Measurements from ENCODE around the gene ABHD17B.

DNA sequence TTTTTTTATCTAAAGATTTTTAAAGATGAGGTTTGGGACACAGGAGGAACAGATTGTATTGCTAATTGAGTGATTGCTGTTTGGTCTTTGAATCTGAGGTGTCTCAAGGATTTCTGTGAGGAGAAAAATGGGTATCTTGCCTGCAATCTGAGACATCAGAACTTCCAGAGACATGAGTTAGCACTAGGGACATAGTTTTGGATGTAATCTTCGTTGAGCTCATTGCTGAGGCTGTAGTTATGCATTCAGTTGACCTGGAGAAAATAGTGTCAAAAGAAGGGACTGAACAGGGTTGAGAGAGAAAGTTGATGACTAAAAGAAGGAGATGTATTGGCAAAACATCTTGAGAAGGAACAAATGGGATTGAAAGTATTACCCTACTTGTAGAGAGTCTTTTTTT is 25.1 kb upstream of the ABHD17B start:
- TF ChIP-seq, protein P1, sequence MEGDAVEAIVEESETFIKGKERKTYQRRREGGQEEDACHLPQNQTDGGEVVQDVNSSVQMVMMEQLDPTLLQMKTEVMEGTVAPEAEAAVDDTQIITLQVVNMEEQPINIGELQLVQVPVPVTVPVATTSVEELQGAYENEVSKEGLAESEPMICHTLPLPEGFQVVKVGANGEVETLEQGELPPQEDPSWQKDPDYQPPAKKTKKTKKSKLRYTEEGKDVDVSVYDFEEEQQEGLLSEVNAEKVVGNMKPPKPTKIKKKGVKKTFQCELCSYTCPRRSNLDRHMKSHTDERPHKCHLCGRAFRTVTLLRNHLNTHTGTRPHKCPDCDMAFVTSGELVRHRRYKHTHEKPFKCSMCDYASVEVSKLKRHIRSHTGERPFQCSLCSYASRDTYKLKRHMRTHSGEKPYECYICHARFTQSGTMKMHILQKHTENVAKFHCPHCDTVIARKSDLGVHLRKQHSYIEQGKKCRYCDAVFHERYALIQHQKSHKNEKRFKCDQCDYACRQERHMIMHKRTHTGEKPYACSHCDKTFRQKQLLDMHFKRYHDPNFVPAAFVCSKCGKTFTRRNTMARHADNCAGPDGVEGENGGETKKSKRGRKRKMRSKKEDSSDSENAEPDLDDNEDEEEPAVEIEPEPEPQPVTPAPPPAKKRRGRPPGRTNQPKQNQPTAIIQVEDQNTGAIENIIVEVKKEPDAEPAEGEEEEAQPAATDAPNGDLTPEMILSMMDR (IDR thresholded peaks at IDR 0.05; ENCODE audit: low read depth, low read length, missing input control): no peak
- TF ChIP-seq RAD21 (IDR thresholded peaks at IDR 0.05) (no peak), FOXA1 (IDR thresholded peaks at IDR 0.05) (no peak), YY1 (IDR thresholded peaks at IDR 0.05) (no peak), JUND (IDR thresholded peaks at IDR 0.05) (no peak), TAF1 (conservative IDR thresholded peaks at IDR 0.05) (no peak), EGR1 (IDR thresholded peaks at IDR 0.05; ENCODE audit: low read depth in 2 of 2) (no peak), GABPA (IDR thresholded peaks at IDR 0.05 in 1 of 2, conservative IDR thresholded peaks at IDR 0.05 in 1 of 2) (no peak), HNF4G (IDR thresholded peaks at IDR 0.05) (no peak), SP1 (IDR thresholded peaks at IDR 0.05) (no peak)
- TF ChIP-seq, protein P2, sequence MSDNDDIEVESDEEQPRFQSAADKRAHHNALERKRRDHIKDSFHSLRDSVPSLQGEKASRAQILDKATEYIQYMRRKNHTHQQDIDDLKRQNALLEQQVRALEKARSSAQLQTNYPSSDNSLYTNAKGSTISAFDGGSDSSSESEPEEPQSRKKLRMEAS (IDR thresholded peaks at IDR 0.05): no peak
- TF ChIP-seq, protein P3, sequence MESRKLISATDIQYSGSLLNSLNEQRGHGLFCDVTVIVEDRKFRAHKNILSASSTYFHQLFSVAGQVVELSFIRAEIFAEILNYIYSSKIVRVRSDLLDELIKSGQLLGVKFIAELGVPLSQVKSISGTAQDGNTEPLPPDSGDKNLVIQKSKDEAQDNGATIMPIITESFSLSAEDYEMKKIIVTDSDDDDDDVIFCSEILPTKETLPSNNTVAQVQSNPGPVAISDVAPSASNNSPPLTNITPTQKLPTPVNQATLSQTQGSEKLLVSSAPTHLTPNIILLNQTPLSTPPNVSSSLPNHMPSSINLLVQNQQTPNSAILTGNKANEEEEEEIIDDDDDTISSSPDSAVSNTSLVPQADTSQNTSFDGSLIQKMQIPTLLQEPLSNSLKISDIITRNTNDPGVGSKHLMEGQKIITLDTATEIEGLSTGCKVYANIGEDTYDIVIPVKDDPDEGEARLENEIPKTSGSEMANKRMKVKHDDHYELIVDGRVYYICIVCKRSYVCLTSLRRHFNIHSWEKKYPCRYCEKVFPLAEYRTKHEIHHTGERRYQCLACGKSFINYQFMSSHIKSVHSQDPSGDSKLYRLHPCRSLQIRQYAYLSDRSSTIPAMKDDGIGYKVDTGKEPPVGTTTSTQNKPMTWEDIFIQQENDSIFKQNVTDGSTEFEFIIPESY (IDR thresholded peaks at IDR 0.05): no peak
- TF ChIP-seq, protein P4, sequence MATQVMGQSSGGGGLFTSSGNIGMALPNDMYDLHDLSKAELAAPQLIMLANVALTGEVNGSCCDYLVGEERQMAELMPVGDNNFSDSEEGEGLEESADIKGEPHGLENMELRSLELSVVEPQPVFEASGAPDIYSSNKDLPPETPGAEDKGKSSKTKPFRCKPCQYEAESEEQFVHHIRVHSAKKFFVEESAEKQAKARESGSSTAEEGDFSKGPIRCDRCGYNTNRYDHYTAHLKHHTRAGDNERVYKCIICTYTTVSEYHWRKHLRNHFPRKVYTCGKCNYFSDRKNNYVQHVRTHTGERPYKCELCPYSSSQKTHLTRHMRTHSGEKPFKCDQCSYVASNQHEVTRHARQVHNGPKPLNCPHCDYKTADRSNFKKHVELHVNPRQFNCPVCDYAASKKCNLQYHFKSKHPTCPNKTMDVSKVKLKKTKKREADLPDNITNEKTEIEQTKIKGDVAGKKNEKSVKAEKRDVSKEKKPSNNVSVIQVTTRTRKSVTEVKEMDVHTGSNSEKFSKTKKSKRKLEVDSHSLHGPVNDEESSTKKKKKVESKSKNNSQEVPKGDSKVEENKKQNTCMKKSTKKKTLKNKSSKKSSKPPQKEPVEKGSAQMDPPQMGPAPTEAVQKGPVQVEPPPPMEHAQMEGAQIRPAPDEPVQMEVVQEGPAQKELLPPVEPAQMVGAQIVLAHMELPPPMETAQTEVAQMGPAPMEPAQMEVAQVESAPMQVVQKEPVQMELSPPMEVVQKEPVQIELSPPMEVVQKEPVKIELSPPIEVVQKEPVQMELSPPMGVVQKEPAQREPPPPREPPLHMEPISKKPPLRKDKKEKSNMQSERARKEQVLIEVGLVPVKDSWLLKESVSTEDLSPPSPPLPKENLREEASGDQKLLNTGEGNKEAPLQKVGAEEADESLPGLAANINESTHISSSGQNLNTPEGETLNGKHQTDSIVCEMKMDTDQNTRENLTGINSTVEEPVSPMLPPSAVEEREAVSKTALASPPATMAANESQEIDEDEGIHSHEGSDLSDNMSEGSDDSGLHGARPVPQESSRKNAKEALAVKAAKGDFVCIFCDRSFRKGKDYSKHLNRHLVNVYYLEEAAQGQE (IDR thresholded peaks at IDR 0.05): no peak
- TF ChIP-seq, protein P5, sequence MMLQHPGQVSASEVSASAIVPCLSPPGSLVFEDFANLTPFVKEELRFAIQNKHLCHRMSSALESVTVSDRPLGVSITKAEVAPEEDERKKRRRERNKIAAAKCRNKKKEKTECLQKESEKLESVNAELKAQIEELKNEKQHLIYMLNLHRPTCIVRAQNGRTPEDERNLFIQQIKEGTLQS (IDR thresholded peaks at IDR 0.05): no peak
